ENCODE measurements around the gene TCF20. TPM values are rescaled to one million over a fixed set of nuclear protein-coding genes. Genes with fewer than 3 reads are reported as not detected.

TCF20 gene
- total and polyA plus RNA-seq, 2 donors: 9.9 to 26.4 TPM

DNA sequence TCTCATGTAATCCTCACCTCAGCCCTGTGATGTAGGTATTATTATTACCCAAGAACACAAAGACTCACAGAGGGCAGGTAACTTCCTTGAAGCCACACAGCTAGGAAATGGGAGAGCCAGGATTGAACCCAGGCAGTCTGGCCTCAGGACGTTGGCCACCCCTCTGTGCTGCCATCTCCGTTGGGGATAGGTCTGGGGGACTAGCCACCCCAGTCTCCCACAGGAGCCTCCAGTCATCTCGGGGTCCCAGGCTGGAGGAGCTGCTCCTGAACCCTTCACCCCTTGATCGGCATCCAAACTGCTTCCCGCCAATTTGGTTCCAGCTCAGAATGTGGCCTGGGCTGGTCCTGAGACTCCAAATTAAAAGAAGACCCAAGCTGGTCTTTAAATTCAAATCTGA is 10.4 kb upstream of the TCF20 start:
- H3K4me1 ChIP-seq (ENCODE audit: control insufficient read depth in 2 of 2, insufficient read depth in 2 of 2, low read length in 2 of 2): peaks cover 8 to 24% of the 10 kb centered on the region in 2 donors

DNA sequence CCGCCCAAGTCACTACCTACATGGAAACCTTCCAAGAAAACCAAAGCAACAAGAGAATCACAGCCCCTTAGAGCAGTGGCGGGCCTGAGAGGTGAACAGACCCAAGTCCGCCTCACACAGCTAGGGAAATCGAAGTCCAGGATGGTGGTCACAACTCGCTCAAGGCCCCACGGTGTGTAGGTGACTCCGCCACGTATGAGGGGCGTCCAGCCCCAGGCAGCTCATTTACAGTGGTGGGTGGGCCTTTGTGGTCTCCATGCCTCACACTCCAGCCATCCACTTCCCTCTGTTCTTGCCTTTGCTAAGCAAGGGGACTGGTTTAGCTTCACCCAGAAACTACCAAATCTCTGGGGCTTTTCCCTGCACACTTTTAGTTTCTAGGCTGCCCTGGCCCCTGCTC is 9.7 kb upstream of the TCF20 start:
- H3K27me3 ChIP-seq (ENCODE audit: control insufficient read depth in 2 of 2, insufficient read depth in 1 of 2, low read length in 1 of 2): peaks cover 26 to 49% of the 10 kb centered on the region in 2 donors
- 94% methylated on average over 9 of the region's 9 CpGs for WGBS
- H3K4me1 ChIP-seq (ENCODE audit: control insufficient read depth in 2 of 2, insufficient read depth in 2 of 2, low read length in 2 of 2): peaks cover 5 to 25% of the 10 kb centered on the region in 2 donors
- H3K4me3 ChIP-seq (ENCODE audit: low read length in 2 of 2): no peak overlapping the region
- DNase-seq (ENCODE audit: low read depth in 6 of 9, low spot score in 9 of 9): no peak
- H3K9me3 ChIP-seq (ENCODE audit: control insufficient read depth in 2 of 2, insufficient read depth in 1 of 2, low read length in 1 of 2): peaks cover 0 to 9% of the 10 kb centered on the region in 2 donors
- H3K36me3 ChIP-seq (ENCODE audit: control insufficient read depth in 2 of 2, insufficient read depth in 2 of 2, low read length in 1 of 2): no peaks in the 10 kb centered on the region
- no peak overlapping the region for H3K27ac ChIP-seq (ENCODE audit: low read depth in 1 of 2, low read length in 1 of 2)

More for the DNA sequence above, 10.4 kb upstream of the TCF20 start:
- Histone ChIP-seq H3K27me3 (ENCODE audit: control insufficient read depth in 2 of 2, insufficient read depth in 1 of 2, low read length in 1 of 2) (peaks cover 26 to 51% of the 10 kb centered on the region in 2 donors), H3K4me3 (ENCODE audit: low read length in 2 of 2) (no peak overlapping the region), H3K9me3 (ENCODE audit: control insufficient read depth in 2 of 2, insufficient read depth in 1 of 2, low read length in 1 of 2) (peaks cover 0 to 9% of the 10 kb centered on the region in 2 donors), H3K36me3 (ENCODE audit: control insufficient read depth in 2 of 2, insufficient read depth in 2 of 2, low read length in 1 of 2) (no peaks in the 10 kb centered on the region), H3K27ac (ENCODE audit: low read depth in 1 of 2, low read length in 1 of 2) (no peak overlapping the region)
- 88% methylated on average over 5 of the region's 5 CpGs for WGBS
- no peak for DNase-seq (ENCODE audit: low read depth in 6 of 9, low spot score in 9 of 9)

GRCh38 chr22:42279425-42280020 is 9.1 kb upstream of the TCF20 start:
- no peak for DNase-seq (ENCODE audit: low read depth in 6 of 9, low spot score in 9 of 9)

DNA sequence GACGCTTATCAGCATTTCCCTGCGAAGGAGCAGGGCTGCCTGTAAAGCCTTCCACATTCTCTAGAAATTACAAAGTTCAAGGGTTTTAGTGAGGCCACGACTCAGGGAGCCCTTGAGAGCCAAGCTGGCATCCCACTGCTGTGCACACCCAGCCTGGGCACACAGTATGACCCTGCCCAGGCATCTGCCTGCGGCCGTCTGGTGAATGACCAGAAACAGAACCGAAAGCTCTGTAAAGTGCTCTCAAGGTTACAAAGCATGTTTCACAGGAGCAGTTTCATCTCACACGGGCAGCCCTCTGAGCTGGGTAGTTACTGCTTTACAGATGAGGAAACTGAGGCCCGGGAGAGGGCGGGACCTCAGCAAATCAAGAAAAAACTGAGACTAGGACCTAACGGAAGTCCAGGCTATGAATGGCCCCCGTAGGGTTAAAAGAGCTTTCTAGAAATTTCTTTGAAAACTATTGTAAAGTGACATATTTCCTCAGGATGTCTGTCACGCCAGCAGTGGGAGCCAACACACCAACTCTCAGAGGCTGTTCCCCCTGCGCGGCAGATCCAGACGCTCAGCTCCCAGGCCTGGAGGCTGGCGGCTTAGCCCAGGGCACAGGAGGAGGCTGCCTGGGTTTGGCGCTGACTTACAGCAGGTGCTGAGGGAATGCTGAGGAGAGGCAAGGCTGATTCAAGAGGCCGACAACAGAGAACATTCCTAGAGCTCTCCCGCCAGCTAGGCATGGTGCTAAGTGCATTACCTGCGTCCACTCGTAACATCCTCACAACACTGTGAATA is 7.7 kb upstream of the TCF20 start:
- Histone ChIP-seq H3K27me3 (ENCODE audit: control insufficient read depth in 2 of 2, insufficient read depth in 1 of 2, low read length in 1 of 2) (peaks cover 12 to 30% of the 10 kb centered on the region in 2 donors), H3K36me3 (ENCODE audit: control insufficient read depth in 2 of 2, insufficient read depth in 2 of 2, low read length in 1 of 2) (no peaks in the 10 kb centered on the region), H3K4me1 (ENCODE audit: control insufficient read depth in 2 of 2, insufficient read depth in 2 of 2, low read length in 2 of 2) (peaks cover 0 to 13% of the 10 kb centered on the region in 2 donors), H3K27ac (ENCODE audit: low read depth in 1 of 2, low read length in 1 of 2) (no peak overlapping the region), H3K4me3 (ENCODE audit: low read length in 2 of 2) (no peak overlapping the region), H3K9me3 (ENCODE audit: control insufficient read depth in 2 of 2, insufficient read depth in 1 of 2, low read length in 1 of 2) (no peaks in the 10 kb centered on the region)
- DNase-seq (ENCODE audit: low read depth in 6 of 9, low spot score in 9 of 9): peak in 1 of 9 donors; percentile 54
- WGBS: 82% methylated on average over 21 of the region's 21 CpGs

More at GRCh38 chr22:42279425-42280020, 9.1 kb upstream of the TCF20 start:
- no peak overlapping the region for H3K4me3 ChIP-seq (ENCODE audit: low read length in 2 of 2)
- no peak overlapping the region for H3K27ac ChIP-seq (ENCODE audit: low read depth in 1 of 2, low read length in 1 of 2)
- H3K9me3 ChIP-seq (ENCODE audit: control insufficient read depth in 2 of 2, insufficient read depth in 1 of 2, low read length in 1 of 2): peaks cover 0 to 9% of the 10 kb centered on the region in 2 donors
- 92% methylated on average over 13 of the region's 13 CpGs for WGBS
- H3K27me3 ChIP-seq (ENCODE audit: control insufficient read depth in 2 of 2, insufficient read depth in 1 of 2, low read length in 1 of 2): peaks cover 25 to 43% of the 10 kb centered on the region in 2 donors
- H3K36me3 ChIP-seq (ENCODE audit: control insufficient read depth in 2 of 2, insufficient read depth in 2 of 2, low read length in 1 of 2): no peaks in the 10 kb centered on the region
- peaks cover 5 to 24% of the 10 kb centered on the region in 2 donors for H3K4me1 ChIP-seq (ENCODE audit: control insufficient read depth in 2 of 2, insufficient read depth in 2 of 2, low read length in 2 of 2)

DNA sequence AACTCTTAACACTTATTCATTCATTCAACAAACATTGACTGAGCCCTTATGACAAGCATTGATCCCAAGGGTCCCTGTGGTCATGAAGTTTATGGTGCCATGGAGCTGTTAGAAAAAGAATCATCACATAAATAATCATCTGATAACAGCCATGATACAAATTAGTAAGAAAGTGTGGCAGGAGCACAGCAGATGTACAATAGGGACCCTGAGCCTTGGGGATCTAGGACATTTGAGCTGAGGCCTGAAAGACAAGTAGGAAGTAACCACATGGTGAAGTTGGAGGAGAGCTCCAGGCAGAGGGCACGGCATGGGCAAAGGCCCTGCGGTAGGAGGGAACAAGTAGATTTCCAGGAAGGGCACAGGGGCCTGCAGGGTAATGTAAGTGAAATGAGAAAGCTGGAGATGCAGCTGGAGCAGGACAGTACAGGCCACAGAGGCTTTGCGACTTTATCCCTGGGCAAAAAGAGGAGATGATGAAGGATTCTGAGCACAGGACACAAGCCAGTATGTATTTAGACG is 6.8 kb upstream of the TCF20 start:
- no peaks in the 10 kb centered on the region for H3K36me3 ChIP-seq (ENCODE audit: control insufficient read depth in 2 of 2, insufficient read depth in 2 of 2, low read length in 1 of 2)
- H3K4me3 ChIP-seq (ENCODE audit: low read length in 2 of 2): no peak overlapping the region
- H3K9me3 ChIP-seq (ENCODE audit: control insufficient read depth in 2 of 2, insufficient read depth in 1 of 2, low read length in 1 of 2): no peaks in the 10 kb centered on the region
- peaks cover 0 to 10% of the 10 kb centered on the region in 2 donors for H3K4me1 ChIP-seq (ENCODE audit: control insufficient read depth in 2 of 2, insufficient read depth in 2 of 2, low read length in 2 of 2)
- over 99% methylated on average over 4 of the region's 4 CpGs for WGBS
- no peak overlapping the region for H3K27ac ChIP-seq (ENCODE audit: low read depth in 1 of 2, low read length in 1 of 2)
- peaks cover 3 to 21% of the 10 kb centered on the region in 2 donors for H3K27me3 ChIP-seq (ENCODE audit: control insufficient read depth in 2 of 2, insufficient read depth in 1 of 2, low read length in 1 of 2)
- no peak for DNase-seq (ENCODE audit: low read depth in 6 of 9, low spot score in 9 of 9)

GRCh38 chr22:42275970-42276369 is 5.5 kb upstream of the TCF20 start:
- H3K36me3 ChIP-seq (ENCODE audit: control insufficient read depth in 2 of 2, insufficient read depth in 2 of 2, low read length in 1 of 2): no peaks in the 10 kb centered on the region
- peaks cover 0 to 2% of the 10 kb centered on the region in 2 donors for H3K9me3 ChIP-seq (ENCODE audit: control insufficient read depth in 2 of 2, insufficient read depth in 1 of 2, low read length in 1 of 2)
- no peak for DNase-seq (ENCODE audit: low read depth in 6 of 9, low spot score in 9 of 9)
- peaks cover 0 to 11% of the 10 kb centered on the region in 2 donors for H3K4me1 ChIP-seq (ENCODE audit: control insufficient read depth in 2 of 2, insufficient read depth in 2 of 2, low read length in 2 of 2)
- no peak overlapping the region for H3K4me3 ChIP-seq (ENCODE audit: low read length in 2 of 2)
- H3K27me3 ChIP-seq (ENCODE audit: control insufficient read depth in 2 of 2, insufficient read depth in 1 of 2, low read length in 1 of 2): peaks cover 0 to 9% of the 10 kb centered on the region in 2 donors
- WGBS: 84% methylated on average over 5 of the region's 5 CpGs
- H3K27ac ChIP-seq (ENCODE audit: low read depth in 1 of 2, low read length in 1 of 2): no peak overlapping the region

- peaks cover 0 to 4% of the 10 kb centered on the region in 2 donors for H3K9me3 ChIP-seq (ENCODE audit: control insufficient read depth in 2 of 2, insufficient read depth in 1 of 2, low read length in 1 of 2)
- no peaks in the 10 kb centered on the region for H3K36me3 ChIP-seq (ENCODE audit: control insufficient read depth in 2 of 2, insufficient read depth in 2 of 2, low read length in 1 of 2)
- H3K27me3 ChIP-seq (ENCODE audit: control insufficient read depth in 2 of 2, insufficient read depth in 1 of 2, low read length in 1 of 2): peaks cover 0 to 7% of the 10 kb centered on the region in 2 donors
- H3K4me3 ChIP-seq (ENCODE audit: low read length in 2 of 2): no peak overlapping the region
- H3K4me1 ChIP-seq (ENCODE audit: control insufficient read depth in 2 of 2, insufficient read depth in 2 of 2, low read length in 2 of 2): peaks cover 3 to 14% of the 10 kb centered on the region in 2 donors
- H3K27ac ChIP-seq (ENCODE audit: low read depth in 1 of 2, low read length in 1 of 2): no peak overlapping the region
- 97% methylated on average over 13 of the region's 13 CpGs for WGBS
- DNase-seq (ENCODE audit: low read depth in 6 of 9, low spot score in 9 of 9): no peak
These were observed 4.7 kb upstream of the TCF20 start for GRCh38 chr22:42275176-42275575.

GRCh38 chr22:42273855-42274451 is 3.5 kb upstream of the TCF20 start:
- no peak overlapping the region for H3K27ac ChIP-seq (ENCODE audit: low read depth in 1 of 2, low read length in 1 of 2)
- H3K36me3 ChIP-seq (ENCODE audit: control insufficient read depth in 2 of 2, insufficient read depth in 2 of 2, low read length in 1 of 2): no peaks in the 10 kb centered on the region
- peaks cover 0 to 2% of the 10 kb centered on the region in 2 donors for H3K27me3 ChIP-seq (ENCODE audit: control insufficient read depth in 2 of 2, insufficient read depth in 1 of 2, low read length in 1 of 2)
- no peak for DNase-seq (ENCODE audit: low read depth in 6 of 9, low spot score in 9 of 9)
- H3K4me1 ChIP-seq (ENCODE audit: control insufficient read depth in 2 of 2, insufficient read depth in 2 of 2, low read length in 2 of 2): peaks cover 6 to 15% of the 10 kb centered on the region in 2 donors
- WGBS: 95% methylated on average over 13 of the region's 13 CpGs
- H3K9me3 ChIP-seq (ENCODE audit: control insufficient read depth in 2 of 2, insufficient read depth in 1 of 2, low read length in 1 of 2): peaks cover 0 to 4% of the 10 kb centered on the region in 2 donors
- H3K4me3 ChIP-seq (ENCODE audit: low read length in 2 of 2): no peak overlapping the region
